AG09309 (cell line): ENCODE measurements around the gene PCBP3.

Experiments used
- DNase-seq: peaks from one replicate; pipeline ENCODE4 v3.0.0-alpha.2; 2010; ENCODE audit warnings: low read depth
- H3K4me3 ChIP-seq: 2 replicates; pipeline ENCODE4 v1.5.1; 2011; ENCODE audit warnings: mild to moderate bottlenecking, low read depth, low read length, moderate library complexity; ENCODE audit not compliant: control insufficient read depth
- TF ChIP-seq, protein P1 (sequence below): IDR thresholded peaks from 2 replicates; pipeline ENCODE4 v1.5.1; 2011; ENCODE audit warnings: mild to moderate bottlenecking, low read depth, low read length, inconsistent platforms; ENCODE audit not compliant: insufficient read depth, control insufficient read depth; ENCODE audit errors: missing control alignments

PCBP3 gene

DNA sequence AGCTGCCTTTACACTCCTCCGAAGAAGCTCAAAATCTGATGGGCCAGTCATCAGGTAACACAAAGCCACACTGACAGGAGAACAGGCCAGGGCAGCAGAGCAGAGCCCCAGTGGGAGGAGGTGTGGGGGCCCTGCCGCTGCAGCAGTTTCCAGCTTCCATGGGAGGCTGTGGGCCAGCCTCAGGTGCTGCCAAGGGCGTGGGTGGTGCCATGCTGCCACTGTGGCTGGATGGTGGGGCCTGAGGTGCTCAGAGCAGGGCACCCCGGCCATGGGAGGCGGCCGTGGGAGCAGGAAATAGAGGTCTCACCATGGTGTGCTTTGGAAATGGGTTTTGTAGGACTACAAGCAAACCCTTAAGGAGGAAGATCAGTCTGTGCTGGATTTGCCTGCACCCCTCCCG, 287.3 kb downstream of the PCBP3 start:
- H3K4me3 ChIP-seq: no peak overlapping the region
- no peak for DNase-seq
- TF ChIP-seq, protein P1, sequence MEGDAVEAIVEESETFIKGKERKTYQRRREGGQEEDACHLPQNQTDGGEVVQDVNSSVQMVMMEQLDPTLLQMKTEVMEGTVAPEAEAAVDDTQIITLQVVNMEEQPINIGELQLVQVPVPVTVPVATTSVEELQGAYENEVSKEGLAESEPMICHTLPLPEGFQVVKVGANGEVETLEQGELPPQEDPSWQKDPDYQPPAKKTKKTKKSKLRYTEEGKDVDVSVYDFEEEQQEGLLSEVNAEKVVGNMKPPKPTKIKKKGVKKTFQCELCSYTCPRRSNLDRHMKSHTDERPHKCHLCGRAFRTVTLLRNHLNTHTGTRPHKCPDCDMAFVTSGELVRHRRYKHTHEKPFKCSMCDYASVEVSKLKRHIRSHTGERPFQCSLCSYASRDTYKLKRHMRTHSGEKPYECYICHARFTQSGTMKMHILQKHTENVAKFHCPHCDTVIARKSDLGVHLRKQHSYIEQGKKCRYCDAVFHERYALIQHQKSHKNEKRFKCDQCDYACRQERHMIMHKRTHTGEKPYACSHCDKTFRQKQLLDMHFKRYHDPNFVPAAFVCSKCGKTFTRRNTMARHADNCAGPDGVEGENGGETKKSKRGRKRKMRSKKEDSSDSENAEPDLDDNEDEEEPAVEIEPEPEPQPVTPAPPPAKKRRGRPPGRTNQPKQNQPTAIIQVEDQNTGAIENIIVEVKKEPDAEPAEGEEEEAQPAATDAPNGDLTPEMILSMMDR: no peak

DNA sequence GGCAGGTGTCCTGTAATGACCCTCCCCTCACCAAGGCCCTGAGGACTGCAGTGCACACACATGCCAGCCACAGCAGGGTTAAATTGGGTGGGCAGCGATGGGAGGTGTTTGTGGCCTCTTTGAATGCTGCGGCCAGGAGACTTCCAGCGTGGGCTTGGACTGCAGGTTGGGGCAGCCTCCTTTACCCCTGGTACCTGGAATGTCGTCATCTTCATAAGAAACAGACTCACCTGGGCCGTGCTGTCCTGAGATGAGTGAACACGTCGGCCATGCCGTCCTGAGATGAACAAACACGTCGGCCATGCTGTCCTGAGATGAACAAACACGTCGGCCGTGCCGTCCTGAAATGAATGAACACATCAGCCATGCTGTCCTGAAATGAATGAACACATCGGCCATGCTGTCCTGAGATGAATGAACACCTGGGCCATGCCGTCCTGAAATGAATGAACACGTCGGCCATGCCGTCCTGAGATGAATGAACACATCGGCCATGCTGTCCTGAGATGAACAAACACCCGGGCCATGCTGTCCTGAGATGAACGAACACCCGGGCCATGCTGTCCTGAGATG, 288.0 kb downstream of the PCBP3 start:
- H3K4me3 ChIP-seq: no peak overlapping the region
- TF ChIP-seq, protein P1: no peak
- DNase-seq: no peak

DNA sequence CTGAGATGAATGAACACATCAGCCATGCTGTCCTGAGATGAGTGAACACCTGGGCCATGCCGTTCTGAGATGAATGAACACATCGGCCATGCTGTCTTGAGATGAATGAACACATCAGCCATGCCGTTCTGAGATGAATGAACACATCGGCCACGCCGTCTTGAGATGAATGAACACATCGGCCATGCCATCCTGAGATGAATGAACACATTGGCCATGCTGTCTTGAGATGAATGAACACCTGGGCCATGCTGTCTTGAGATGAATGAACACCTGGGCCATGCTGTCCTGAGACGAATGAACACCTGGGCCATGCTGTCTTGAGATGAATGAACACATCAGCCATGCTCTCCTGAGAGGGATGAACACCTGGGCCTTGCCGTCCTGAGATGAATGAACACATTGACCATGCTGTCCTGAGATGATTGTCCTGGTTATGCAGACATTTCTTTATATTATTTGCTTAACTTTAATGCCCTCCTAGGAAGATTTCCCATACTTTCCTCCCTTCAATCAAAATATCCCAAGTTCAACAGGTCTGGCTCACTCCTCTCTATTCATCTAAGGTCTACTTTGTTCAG, 289.5 kb downstream of the PCBP3 start:
- TF ChIP-seq, protein P1: no peak
- no peak overlapping the region for H3K4me3 ChIP-seq
- no peak for DNase-seq

DNA sequence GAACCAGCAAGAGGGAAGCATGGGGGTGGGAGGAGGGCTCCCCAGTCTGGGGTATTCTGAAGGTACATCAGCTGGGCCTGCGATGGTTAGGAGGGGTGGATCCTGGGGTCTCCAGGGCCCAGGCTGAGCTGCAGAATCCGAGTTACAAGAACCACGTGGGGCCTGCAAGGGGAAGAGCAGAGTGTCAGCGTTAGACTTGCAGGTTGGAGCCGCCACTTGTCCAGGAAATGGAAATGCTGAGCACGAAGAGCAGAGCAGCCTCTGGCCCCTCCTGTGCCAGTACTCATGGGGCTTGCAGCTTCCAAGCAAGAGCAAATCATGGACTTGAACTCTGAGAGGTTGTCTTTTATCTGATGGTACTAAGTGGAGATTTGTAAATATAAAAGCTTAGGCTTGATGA, 290.6 kb downstream of the PCBP3 start:
- DNase-seq: no peak
- no peak overlapping the region for H3K4me3 ChIP-seq
- TF ChIP-seq, protein P1: no peak

DNA sequence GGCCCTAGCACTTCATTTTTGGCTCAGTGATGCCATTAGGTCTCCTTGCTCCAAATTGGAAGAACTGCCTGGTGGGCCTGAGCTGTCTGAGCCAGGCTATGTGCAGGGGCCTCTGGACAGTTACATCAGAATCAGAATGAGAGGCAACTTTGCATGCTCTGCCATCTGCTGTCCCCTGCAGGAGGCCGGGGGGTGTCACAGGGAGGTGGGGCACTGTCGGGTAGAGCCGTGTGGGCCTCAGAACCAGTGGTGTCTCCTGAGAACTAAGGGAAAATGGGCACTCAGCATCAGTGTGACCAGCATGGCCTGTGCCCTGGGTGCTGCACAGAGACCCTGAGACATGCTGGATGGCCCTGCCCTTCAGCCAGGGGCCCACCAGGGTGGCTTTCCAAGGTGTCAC, 291.0 kb downstream of the PCBP3 start:
- TF ChIP-seq, protein P1: no peak
- no peak for DNase-seq
- H3K4me3 ChIP-seq: no peak overlapping the region

DNA sequence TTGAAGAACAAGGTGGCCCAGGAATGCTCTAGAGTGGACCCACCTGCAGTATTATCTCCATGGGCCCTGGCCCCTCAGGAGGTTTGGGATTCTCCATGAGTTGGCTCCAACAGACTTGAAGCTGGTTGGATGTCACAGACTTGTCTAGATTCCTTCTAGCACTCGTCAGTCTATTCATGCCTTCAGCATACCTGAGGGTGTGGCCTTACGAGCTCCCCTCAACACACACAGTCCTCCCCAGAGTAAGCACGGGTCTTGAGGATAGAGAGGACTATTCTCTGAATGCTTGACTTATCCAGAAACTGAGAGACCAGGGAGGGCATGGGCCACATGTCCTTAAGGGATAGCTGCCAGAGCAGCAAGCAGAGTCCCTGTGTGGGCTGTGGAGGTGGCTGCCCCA, 292.1 kb downstream of the PCBP3 start:
- TF ChIP-seq, protein P1: no peak
- DNase-seq: no peak
- H3K4me3 ChIP-seq: no peak overlapping the region
